ELF-1 (cell line): ENCODE results near the gene TMEM53.
"Not testable (repeated sequence)": the region's sequence is repeated elsewhere in the genome, so short reads cannot be mapped to it uniquely, and the experiment has no call there.

Source experiments
- DNase-seq: peaks from one replicate; pipeline ENCODE4 v3.0.0-alpha.2; 2016; ENCODE audit warnings: low read depth, low spot score

The TMEM53 gene

GRCh38 chr1:44672961-44673674, 1.2 kb downstream of the TMEM53 start:
- no peak for DNase-seq

- peak; percentile 95 for DNase-seq
Measured at GRCh38 chr1:44672254-44672955, 1.9 kb downstream of the TMEM53 start.

GRCh38 chr1:44670751-44671640, 3.3 kb downstream of the TMEM53 start:
- no peak for DNase-seq

- not testable (repeated sequence) for DNase-seq
Measured at GRCh38 chr1:44666719-44667118, 7.6 kb downstream of the TMEM53 start.

- DNase-seq = no peak
Measured at GRCh38 chr1:44664730-44665370, 9.4 kb downstream of the TMEM53 start.

GRCh38 chr1:44663417-44663816, 10.9 kb downstream of the TMEM53 start:
- no peak for DNase-seq

- no peak for DNase-seq
Measured at GRCh38 chr1:44662683-44663030, 11.6 kb downstream of the TMEM53 start.

- no peak for DNase-seq
Measured at GRCh38 chr1:44661781-44662682, 12.2 kb downstream of the TMEM53 start.

GRCh38 chr1:44660176-44660575, 14.1 kb downstream of the TMEM53 start:
- no peak for DNase-seq

- no peak for DNase-seq
Measured at GRCh38 chr1:44659566-44659965, 14.7 kb downstream of the TMEM53 start.

GRCh38 chr1:44655609-44656008, 18.7 kb downstream of the TMEM53 start:
- DNase-seq = peak; percentile 69

GRCh38 chr1:44654621-44655187, 19.6 kb downstream of the TMEM53 start:
- no peak for DNase-seq

- no peak for DNase-seq
Measured at GRCh38 chr1:44653107-44653964, 20.9 kb downstream of the TMEM53 start.

- peak; percentile 85 for DNase-seq
Measured at GRCh38 chr1:44652445-44653106, 21.7 kb downstream of the TMEM53 start.

GRCh38 chr1:44651069-44651468, 23.2 kb downstream of the TMEM53 start:
- DNase-seq = no peak

GRCh38 chr1:44650159-44650831, 24.0 kb downstream of the TMEM53 start:
- peak; percentile 85 for DNase-seq

- DNase-seq = no peak
Measured at GRCh38 chr1:44649788-44650158, 24.5 kb downstream of the TMEM53 start.

GRCh38 chr1:44648529-44649250, 25.6 kb downstream of the TMEM53 start:
- DNase-seq = no peak
